PC-3 (cell line): Measurements from ENCODE around the gene SOX5.

ENCODE experiments used
- EZH2 ChIP-seq: fragments of 300-600 bp; sonication (generic); IDR thresholded peaks from one replicate; pipeline ENCODE4 v1.6.1; 2017; ENCODE audit warnings: antibody characterized with exemption, mild to moderate bottlenecking, low read length; ENCODE audit not compliant: unreplicated experiment
- EZH2phosphoT487 ChIP-seq: fragments of 300-600 bp; sonication (generic); IDR thresholded peaks from 2 replicates; pipeline ENCODE4 v1.6.1; 2018; ENCODE audit warnings: mild to moderate bottlenecking, antibody characterized with exemption, low read length, borderline replicate concordance
- TF ChIP-seq, protein P1 (sequence below): fragments of 300-600 bp; sonication (generic); conservative IDR thresholded peaks from 2 replicates; pipeline ENCODE4 v1.5.1; 2017; ENCODE audit warnings: antibody characterized with exemption, low read depth, mild to moderate bottlenecking, low read length

DNA sequence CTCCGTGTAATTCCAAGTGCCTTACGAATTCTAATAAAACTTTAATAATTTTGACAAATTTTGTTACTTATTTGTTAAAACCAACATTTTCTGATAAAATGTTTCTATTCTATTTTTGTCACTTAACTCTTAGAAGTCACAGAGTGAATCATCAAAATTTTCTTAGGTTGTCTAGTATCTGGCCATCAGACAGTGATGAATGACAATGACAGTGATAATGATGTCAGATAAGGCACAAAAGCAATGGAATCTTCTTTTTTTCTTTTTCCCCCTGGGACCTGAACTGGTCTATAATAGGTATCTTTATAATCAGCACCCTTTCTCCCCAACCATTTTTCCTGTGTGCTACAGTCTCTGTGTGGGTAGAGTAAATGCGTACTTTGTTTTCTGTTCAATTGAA is 407.3 kb downstream of the SOX5 start:
- TF ChIP-seq, protein P1, sequence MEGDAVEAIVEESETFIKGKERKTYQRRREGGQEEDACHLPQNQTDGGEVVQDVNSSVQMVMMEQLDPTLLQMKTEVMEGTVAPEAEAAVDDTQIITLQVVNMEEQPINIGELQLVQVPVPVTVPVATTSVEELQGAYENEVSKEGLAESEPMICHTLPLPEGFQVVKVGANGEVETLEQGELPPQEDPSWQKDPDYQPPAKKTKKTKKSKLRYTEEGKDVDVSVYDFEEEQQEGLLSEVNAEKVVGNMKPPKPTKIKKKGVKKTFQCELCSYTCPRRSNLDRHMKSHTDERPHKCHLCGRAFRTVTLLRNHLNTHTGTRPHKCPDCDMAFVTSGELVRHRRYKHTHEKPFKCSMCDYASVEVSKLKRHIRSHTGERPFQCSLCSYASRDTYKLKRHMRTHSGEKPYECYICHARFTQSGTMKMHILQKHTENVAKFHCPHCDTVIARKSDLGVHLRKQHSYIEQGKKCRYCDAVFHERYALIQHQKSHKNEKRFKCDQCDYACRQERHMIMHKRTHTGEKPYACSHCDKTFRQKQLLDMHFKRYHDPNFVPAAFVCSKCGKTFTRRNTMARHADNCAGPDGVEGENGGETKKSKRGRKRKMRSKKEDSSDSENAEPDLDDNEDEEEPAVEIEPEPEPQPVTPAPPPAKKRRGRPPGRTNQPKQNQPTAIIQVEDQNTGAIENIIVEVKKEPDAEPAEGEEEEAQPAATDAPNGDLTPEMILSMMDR, result no peak
- no peak for TF ChIP-seq EZH2
- TF ChIP-seq EZH2phosphoT487, result no peak
